GM10266 (cell line): ENCODE measurements around the gene WFIKKN2.

ENCODE experiments used
- DNase-seq: peaks from one replicate; pipeline ENCODE4 v3.0.0; 2012; ENCODE audit errors: extremely low spot score
- CTCF ChIP-seq: IDR thresholded peaks from 2 replicates; pipeline ENCODE4 v1.5.1; 2012; ENCODE audit warnings: mild to moderate bottlenecking, low read depth; ENCODE audit not compliant: control insufficient read depth, insufficient read depth; ENCODE audit errors: missing control alignments

Gene WFIKKN2

GRCh38 chr17:50883850-50884438 is 48.6 kb downstream of the WFIKKN2 start:
- TF ChIP-seq CTCF = no peak
- no peak for DNase-seq

GRCh38 chr17:50884439-50885311 is 49.3 kb downstream of the WFIKKN2 start:
- TF ChIP-seq CTCF = no peak
- DNase-seq = no peak

- no peak for TF ChIP-seq CTCF
- no peak for DNase-seq
Observed at GRCh38 chr17:50887705-50888245, 52.4 kb downstream of the WFIKKN2 start.

DNA sequence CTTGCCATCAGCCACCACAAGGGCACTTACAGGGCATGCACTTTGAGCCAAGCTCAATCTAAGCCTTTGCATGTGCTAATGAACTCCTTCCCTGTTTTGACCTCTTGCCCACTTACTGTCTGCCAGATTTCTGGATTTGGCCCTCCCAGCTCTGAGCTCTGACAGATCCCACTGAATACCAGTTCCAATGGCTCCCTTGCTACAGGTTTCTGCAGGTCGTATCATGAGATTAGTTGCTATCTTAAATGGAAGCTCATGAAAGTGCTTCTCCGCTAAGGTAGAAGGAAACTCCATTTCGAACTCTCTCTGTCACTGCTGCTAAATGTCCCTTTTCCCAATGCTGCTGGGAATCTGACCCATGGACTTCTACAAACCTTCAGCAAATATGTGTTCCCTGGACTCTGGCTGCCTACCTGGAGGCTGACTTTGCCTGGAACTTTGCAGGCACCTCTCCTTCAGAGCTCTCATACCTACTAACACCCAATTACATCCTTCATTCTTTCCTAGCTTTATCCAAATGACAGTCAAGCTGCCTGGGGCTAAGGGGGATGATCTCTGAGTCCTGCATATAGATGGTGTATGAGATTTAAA is 54.2 kb downstream of the WFIKKN2 start:
- no peak for DNase-seq
- TF ChIP-seq CTCF = no peak

DNA sequence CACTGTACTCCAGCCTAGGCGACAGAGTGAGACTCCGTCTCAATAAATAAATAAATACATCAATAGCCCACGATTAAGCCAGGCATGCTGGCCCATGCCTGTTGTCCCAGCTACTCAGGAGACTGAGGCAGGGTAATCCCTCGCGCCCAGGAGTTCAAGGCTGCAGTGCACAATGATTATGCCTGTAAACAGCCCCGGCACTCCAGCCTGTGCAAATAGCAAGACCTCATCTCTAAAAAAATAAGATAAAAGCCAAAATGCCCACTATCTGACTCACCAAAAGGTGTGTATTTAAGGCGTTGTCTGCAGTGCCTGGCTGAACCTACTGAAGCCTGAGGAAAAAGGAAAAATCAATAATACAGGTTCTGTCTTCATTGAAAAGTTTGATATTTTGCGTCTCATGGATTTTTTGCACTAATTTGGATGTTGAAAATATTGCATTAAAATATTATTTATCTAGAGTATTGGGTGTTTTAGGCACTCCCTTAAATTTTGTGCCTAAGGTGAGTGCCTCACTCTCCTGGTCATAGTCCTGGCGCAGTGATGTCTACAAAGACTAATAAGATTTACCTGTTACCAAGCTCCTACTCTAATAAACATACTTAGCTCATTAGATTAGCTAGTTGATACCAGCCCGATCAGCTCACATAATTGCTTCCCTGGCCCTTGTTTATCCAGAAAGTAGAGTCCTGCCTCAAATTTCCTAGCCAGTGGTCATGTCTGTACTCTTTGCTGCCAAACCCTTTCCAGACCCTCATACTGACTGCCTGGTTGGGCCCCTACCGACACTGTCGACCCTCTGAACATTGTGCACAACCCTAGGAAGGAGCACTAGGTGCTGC is 55.5 kb downstream of the WFIKKN2 start:
- no peak for TF ChIP-seq CTCF
- DNase-seq = no peak

DNA sequence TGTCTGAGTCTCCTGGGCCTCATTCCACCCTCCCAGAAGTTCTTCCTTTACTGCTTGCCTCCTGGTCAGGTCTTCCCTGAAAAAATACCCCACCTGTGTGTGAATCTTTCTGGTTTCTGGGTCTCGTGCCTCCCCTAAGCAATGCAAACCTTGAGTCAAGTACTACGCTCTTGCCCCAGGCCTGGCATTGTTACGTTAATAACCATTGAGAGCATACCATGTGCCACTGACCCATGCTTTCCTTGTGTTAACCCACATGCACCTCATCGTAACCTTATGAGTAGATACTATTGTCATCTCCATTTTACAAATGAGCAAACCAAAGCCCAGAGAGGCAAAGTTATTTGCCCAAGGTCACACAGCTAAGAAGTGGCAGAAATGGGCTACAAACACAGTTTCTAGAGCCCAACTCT is 56.2 kb downstream of the WFIKKN2 start:
- no peak for DNase-seq

More for the DNA sequence above, 56.2 kb downstream of the WFIKKN2 start:
- TF ChIP-seq CTCF = no peak
